ENCODE data around the gene NPFF.

GRCh38 chr12:53492188-53492587, 15.1 kb downstream of the NPFF start:
- TF ChIP-seq, protein P1, sequence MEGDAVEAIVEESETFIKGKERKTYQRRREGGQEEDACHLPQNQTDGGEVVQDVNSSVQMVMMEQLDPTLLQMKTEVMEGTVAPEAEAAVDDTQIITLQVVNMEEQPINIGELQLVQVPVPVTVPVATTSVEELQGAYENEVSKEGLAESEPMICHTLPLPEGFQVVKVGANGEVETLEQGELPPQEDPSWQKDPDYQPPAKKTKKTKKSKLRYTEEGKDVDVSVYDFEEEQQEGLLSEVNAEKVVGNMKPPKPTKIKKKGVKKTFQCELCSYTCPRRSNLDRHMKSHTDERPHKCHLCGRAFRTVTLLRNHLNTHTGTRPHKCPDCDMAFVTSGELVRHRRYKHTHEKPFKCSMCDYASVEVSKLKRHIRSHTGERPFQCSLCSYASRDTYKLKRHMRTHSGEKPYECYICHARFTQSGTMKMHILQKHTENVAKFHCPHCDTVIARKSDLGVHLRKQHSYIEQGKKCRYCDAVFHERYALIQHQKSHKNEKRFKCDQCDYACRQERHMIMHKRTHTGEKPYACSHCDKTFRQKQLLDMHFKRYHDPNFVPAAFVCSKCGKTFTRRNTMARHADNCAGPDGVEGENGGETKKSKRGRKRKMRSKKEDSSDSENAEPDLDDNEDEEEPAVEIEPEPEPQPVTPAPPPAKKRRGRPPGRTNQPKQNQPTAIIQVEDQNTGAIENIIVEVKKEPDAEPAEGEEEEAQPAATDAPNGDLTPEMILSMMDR (IDR thresholded peaks at IDR 0.05 in 2 of 3, conservative IDR thresholded peaks at IDR 0.05 in 1 of 3; ENCODE audit: control insufficient read depth in 2 of 3, extremely low read depth in 1 of 3, insufficient read depth in 1 of 3, low read depth in 3 of 3, low read length in 3 of 3): no peak
- TF ChIP-seq USF1 (IDR thresholded peaks at IDR 0.05; ENCODE audit: borderline replicate concordance, extremely low read length, insufficient read depth, low read depth, low read length) (no peak), SMC3 (IDR thresholded peaks at IDR 0.05; ENCODE audit: borderline replicate concordance, low read length) (no peak)
- TF ChIP-seq, protein P2, sequence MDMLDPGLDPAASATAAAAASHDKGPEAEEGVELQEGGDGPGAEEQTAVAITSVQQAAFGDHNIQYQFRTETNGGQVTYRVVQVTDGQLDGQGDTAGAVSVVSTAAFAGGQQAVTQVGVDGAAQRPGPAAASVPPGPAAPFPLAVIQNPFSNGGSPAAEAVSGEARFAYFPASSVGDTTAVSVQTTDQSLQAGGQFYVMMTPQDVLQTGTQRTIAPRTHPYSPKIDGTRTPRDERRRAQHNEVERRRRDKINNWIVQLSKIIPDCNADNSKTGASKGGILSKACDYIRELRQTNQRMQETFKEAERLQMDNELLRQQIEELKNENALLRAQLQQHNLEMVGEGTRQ (IDR thresholded peaks at IDR 0.05; ENCODE audit: borderline replicate concordance, low read depth, low read length): no peak
- TF ChIP-seq, protein P3, sequence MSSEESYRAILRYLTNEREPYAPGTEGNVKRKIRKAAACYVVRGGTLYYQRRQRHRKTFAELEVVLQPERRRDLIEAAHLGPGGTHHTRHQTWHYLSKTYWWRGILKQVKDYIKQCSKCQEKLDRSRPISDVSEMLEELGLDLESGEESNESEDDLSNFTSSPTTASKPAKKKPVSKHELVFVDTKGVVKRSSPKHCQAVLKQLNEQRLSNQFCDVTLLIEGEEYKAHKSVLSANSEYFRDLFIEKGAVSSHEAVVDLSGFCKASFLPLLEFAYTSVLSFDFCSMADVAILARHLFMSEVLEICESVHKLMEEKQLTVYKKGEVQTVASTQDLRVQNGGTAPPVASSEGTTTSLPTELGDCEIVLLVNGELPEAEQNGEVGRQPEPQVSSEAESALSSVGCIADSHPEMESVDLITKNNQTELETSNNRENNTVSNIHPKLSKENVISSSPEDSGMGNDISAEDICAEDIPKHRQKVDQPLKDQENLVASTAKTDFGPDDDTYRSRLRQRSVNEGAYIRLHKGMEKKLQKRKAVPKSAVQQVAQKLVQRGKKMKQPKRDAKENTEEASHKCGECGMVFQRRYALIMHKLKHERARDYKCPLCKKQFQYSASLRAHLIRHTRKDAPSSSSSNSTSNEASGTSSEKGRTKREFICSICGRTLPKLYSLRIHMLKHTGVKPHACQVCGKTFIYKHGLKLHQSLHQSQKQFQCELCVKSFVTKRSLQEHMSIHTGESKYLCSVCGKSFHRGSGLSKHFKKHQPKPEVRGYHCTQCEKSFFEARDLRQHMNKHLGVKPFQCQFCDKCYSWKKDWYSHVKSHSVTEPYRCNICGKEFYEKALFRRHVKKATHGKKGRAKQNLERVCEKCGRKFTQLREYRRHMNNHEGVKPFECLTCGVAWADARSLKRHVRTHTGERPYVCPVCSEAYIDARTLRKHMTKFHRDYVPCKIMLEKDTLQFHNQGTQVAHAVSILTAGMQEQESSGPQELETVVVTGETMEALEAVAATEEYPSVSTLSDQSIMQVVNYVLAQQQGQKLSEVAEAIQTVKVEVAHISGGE (CRISPR knock-in tag; IDR thresholded peaks at IDR 0.05): no peak
- TF ChIP-seq, protein P4, sequence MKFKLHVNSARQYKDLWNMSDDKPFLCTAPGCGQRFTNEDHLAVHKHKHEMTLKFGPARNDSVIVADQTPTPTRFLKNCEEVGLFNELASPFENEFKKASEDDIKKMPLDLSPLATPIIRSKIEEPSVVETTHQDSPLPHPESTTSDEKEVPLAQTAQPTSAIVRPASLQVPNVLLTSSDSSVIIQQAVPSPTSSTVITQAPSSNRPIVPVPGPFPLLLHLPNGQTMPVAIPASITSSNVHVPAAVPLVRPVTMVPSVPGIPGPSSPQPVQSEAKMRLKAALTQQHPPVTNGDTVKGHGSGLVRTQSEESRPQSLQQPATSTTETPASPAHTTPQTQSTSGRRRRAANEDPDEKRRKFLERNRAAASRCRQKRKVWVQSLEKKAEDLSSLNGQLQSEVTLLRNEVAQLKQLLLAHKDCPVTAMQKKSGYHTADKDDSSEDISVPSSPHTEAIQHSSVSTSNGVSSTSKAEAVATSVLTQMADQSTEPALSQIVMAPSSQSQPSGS (IDR thresholded peaks at IDR 0.05; ENCODE audit: low read length): no peak

All from GM12878 (cell line).